Immature natural killer cell (primary cell): ENCODE measurements around the gene ACYP1. TPM values are rescaled to one million over a fixed set of nuclear protein-coding genes. Genes with fewer than 3 reads are reported as not detected.
"Not testable (repeated sequence)": the region's sequence is repeated elsewhere in the genome, so short reads cannot be mapped to it uniquely, and the experiment has no call there.

Experiments
- DNase-seq, 3 donors: peaks; one replicate each; pipeline ENCODE4 v3.0.0; 2022; ENCODE audit warnings: mixed read lengths in 1 of 3
- H3K27ac Mint-ChIP-seq, 6 donors: one replicate each; pipeline ENCODE4 v1.8.0; 2020; ENCODE audit warnings: mixed read lengths in 6 of 6, mild to moderate bottlenecking in 5 of 6, inconsistent platforms in 4 of 6, moderate library complexity in 3 of 6
- H3K27me3 Mint-ChIP-seq, 3 donors: one replicate each; pipeline ENCODE4 v1.8.0; 2020 to 2021; ENCODE audit warnings: low read depth in 3 of 3, mild to moderate bottlenecking in 3 of 3, mixed read lengths in 3 of 3, moderate library complexity in 3 of 3, inconsistent platforms in 1 of 3
- H3K36me3 Mint-ChIP-seq, 3 donors: one replicate each; pipeline ENCODE4 v1.8.0; 2020; ENCODE audit warnings: mixed read lengths in 3 of 3, inconsistent platforms in 2 of 3, mild to moderate bottlenecking in 2 of 3
- H3K4me1 Mint-ChIP-seq, 2 donors: one replicate each; pipeline ENCODE4 v1.8.0; 2020; ENCODE audit warnings: inconsistent platforms in 2 of 2, mild to moderate bottlenecking in 2 of 2, mixed read lengths in 2 of 2, moderate library complexity in 1 of 2
- H3K4me3 Mint-ChIP-seq, 5 donors: one replicate each; pipeline ENCODE4 v1.8.0; 2020; ENCODE audit warnings: mild to moderate bottlenecking in 5 of 5, mixed read lengths in 5 of 5, inconsistent platforms in 3 of 5, moderate library complexity in 3 of 5
- H3K9me3 Mint-ChIP-seq, 6 donors: one replicate each; pipeline ENCODE4 v1.8.0; 2020; ENCODE audit warnings: mild to moderate bottlenecking in 6 of 6, mixed read lengths in 6 of 6, inconsistent platforms in 4 of 6, moderate library complexity in 3 of 6
- polyA plus RNA-seq, 3 donors: library from polyadenylated mRNA; unstranded; fragments of 300-500 nt; fragmentation: Illumina TruSeq; gene quantifications; one replicate each; pipeline ENCODE4 v1.2.3, GENCODE V29; 2021

The ACYP1 gene
- polyA plus RNA-seq, 3 donors from 2014 or later = 14.1 to 19.6 (median 15.4) TPM

- no peak for DNase-seq
- H3K27ac Mint-ChIP-seq = peak overlapping the region in 1 of 6 donors; percentile 11
- no peak overlapping the region for H3K4me3 Mint-ChIP-seq
- no peaks in the 10 kb centered on the region for H3K4me1 Mint-ChIP-seq
- H3K27me3 Mint-ChIP-seq = no peaks in the 10 kb centered on the region
- no peaks in the 10 kb centered on the region for H3K9me3 Mint-ChIP-seq
- peaks cover 26 to 43% (median 27%) of the 10 kb centered on the region in 3 donors for H3K36me3 Mint-ChIP-seq
Observed at GRCh38 chr14:75084513-75084912, 20.7 kb upstream of the ACYP1 start.

GRCh38 chr14:75083271-75083670 lies 19.4 kb upstream of the ACYP1 start:
- no peak for DNase-seq
- no peaks in the 10 kb centered on the region for H3K4me1 Mint-ChIP-seq
- H3K4me3 Mint-ChIP-seq = no peak overlapping the region
- H3K36me3 Mint-ChIP-seq = peaks cover 26 to 39% (median 27%) of the 10 kb centered on the region in 3 donors
- no peak overlapping the region for H3K27ac Mint-ChIP-seq
- no peaks in the 10 kb centered on the region for H3K27me3 Mint-ChIP-seq
- H3K9me3 Mint-ChIP-seq = no peaks in the 10 kb centered on the region

GRCh38 chr14:75081660-75082229 lies 17.9 kb upstream of the ACYP1 start:
- Mint-ChIP-seq H3K4me3 (no peak overlapping the region), H3K27me3 (no peaks in the 10 kb centered on the region), H3K9me3 (no peaks in the 10 kb centered on the region), H3K27ac (no peak overlapping the region), H3K36me3 (peaks cover 21 to 29% (median 23%) of the 10 kb centered on the region in 3 donors), H3K4me1 (no peaks in the 10 kb centered on the region)
- no peak for DNase-seq

- Mint-ChIP-seq H3K27ac (no peak overlapping the region), H3K9me3 (no peaks in the 10 kb centered on the region), H3K36me3 (peaks cover 13 to 17% (median 15%) of the 10 kb centered on the region in 3 donors), H3K27me3 (no peaks in the 10 kb centered on the region), H3K4me3 (no peak overlapping the region), H3K4me1 (no peaks in the 10 kb centered on the region)
- no peak for DNase-seq
Observed at GRCh38 chr14:75079521-75079920, 15.7 kb upstream of the ACYP1 start.

- no peak for DNase-seq
- Mint-ChIP-seq H3K36me3 (peaks cover 4 to 8% (median 5%) of the 10 kb centered on the region in 3 donors), H3K4me3 (no peak overlapping the region), H3K27me3 (no peaks in the 10 kb centered on the region), H3K27ac (no peak overlapping the region), H3K9me3 (no peaks in the 10 kb centered on the region), H3K4me1 (no peaks in the 10 kb centered on the region)
Observed at GRCh38 chr14:75077794-75078193, 14.0 kb upstream of the ACYP1 start.

- Mint-ChIP-seq H3K4me1 (peaks cover 3 to 7% of the 10 kb centered on the region in 2 donors), H3K36me3 (no peaks in the 10 kb centered on the region), H3K27me3 (peaks cover 0 to 2% (median 2%) of the 10 kb centered on the region in 3 donors), H3K9me3 (no peaks in the 10 kb centered on the region), H3K4me3 (peak overlapping the region in 3 of 5 donors; percentile 19 to 61 (median 54)), H3K27ac (no peak overlapping the region)
- no peak for DNase-seq
Observed at GRCh38 chr14:75070383-75070782, 6.6 kb upstream of the ACYP1 start.

GRCh38 chr14:75069811-75070145 lies 6.0 kb upstream of the ACYP1 start:
- Mint-ChIP-seq H3K36me3 (no peaks in the 10 kb centered on the region), H3K4me1 (peaks cover 5 to 10% of the 10 kb centered on the region in 2 donors), H3K9me3 (no peaks in the 10 kb centered on the region), H3K27ac (peak overlapping the region in 2 of 6 donors; percentile 42 to 65), H3K27me3 (peaks cover 0 to 2% (median 2%) of the 10 kb centered on the region in 3 donors), H3K4me3 (no peak overlapping the region)
- DNase-seq = no peak

- Mint-ChIP-seq H3K4me3 (peak within 1 kb of the TSS in 3 of 5 donors; percentile 19 to 61 (median 54)), H3K27ac (peak within 1 kb of the TSS in 3 of 6 donors; percentile 42 to 65 (median 63)), H3K36me3 (no peaks in the 10 kb centered on the region)
Observed at GRCh38 chr14:75069121-75069810, 5.4 kb upstream of the ACYP1 start, which contains the start of gene ZC2HC1C. ZC2HC1C (plus strand) TSS chr14:75069641; CDS start chr14:75070574, 933 bp downstream.

GRCh38 chr14:75068294-75069120 lies 4.7 kb upstream of the ACYP1 start:
- no peaks in the 10 kb centered on the region for H3K36me3 Mint-ChIP-seq
- peak overlapping the region in 2 of 6 donors; percentile 7 to 63 for H3K27ac Mint-ChIP-seq
- no peak overlapping the region for H3K4me3 Mint-ChIP-seq
- H3K4me1 Mint-ChIP-seq = peaks cover 15 to 23% of the 10 kb centered on the region in 2 donors
- H3K27me3 Mint-ChIP-seq = peaks cover 0 to 6% (median 2%) of the 10 kb centered on the region in 3 donors
- H3K9me3 Mint-ChIP-seq = no peaks in the 10 kb centered on the region
- DNase-seq = no peak

More at GRCh38 chr14:75069121-75069810, 5.4 kb upstream of the ACYP1 start, which contains the start of gene ZC2HC1C:
- Mint-ChIP-seq H3K4me1 (peaks cover 8 to 15% of the 10 kb centered on the region in 2 donors), H3K27me3 (peaks cover 0 to 2% (median 2%) of the 10 kb centered on the region in 3 donors), H3K9me3 (no peaks in the 10 kb centered on the region)
- peak; percentile 44 to 50 (median 46) for DNase-seq

GRCh38 chr14:75067765-75068164 lies 3.9 kb upstream of the ACYP1 start:
- H3K36me3 Mint-ChIP-seq, H3K27ac Mint-ChIP-seq, H3K9me3 Mint-ChIP-seq, H3K4me3 Mint-ChIP-seq, H3K27me3 Mint-ChIP-seq, DNase-seq: not testable (repeated sequence)
- H3K4me1 Mint-ChIP-seq = peaks cover 23 to 30% of the 10 kb centered on the region in 2 donors

GRCh38 chr14:75067212-75067611 lies 3.4 kb upstream of the ACYP1 start:
- Mint-ChIP-seq H3K27ac (no peak overlapping the region), H3K27me3 (peaks cover 0 to 6% (median 4%) of the 10 kb centered on the region in 3 donors), H3K9me3 (no peaks in the 10 kb centered on the region), H3K36me3 (no peaks in the 10 kb centered on the region), H3K4me1 (peaks cover 25 to 33% of the 10 kb centered on the region in 2 donors), H3K4me3 (no peak overlapping the region)
- DNase-seq = no peak

- Mint-ChIP-seq H3K27ac (no peak overlapping the region), H3K27me3 (peaks cover 0 to 6% (median 4%) of the 10 kb centered on the region in 3 donors), H3K36me3 (no peaks in the 10 kb centered on the region), H3K4me3 (no peak overlapping the region), H3K9me3 (no peaks in the 10 kb centered on the region), H3K4me1 (peaks cover 25 to 33% of the 10 kb centered on the region in 2 donors)
- DNase-seq = no peak
Observed at GRCh38 chr14:75066691-75067090, 2.9 kb upstream of the ACYP1 start.

GRCh38 chr14:75064205-75064567 lies 362 bp upstream of the ACYP1 start:
- peaks cover 22 to 26% of the 10 kb centered on the region in 2 donors for H3K4me1 Mint-ChIP-seq
- peak overlapping the region; percentile 99 to 100 (median 100) for H3K4me3 Mint-ChIP-seq

More at GRCh38 chr14:75064205-75064567, 362 bp upstream of the ACYP1 start:
- DNase-seq = no peak
- peaks cover 0 to 4% (median 2%) of the 10 kb centered on the region in 3 donors for H3K27me3 Mint-ChIP-seq
- H3K36me3 Mint-ChIP-seq = peaks cover 3 to 4% (median 3%) of the 10 kb centered on the region in 3 donors
- peak overlapping the region; percentile 82 to 97 (median 94) for H3K27ac Mint-ChIP-seq
- H3K9me3 Mint-ChIP-seq = no peaks in the 10 kb centered on the region
